ENCODE data around the gene ADAM22. TPM values are rescaled to one million over a fixed set of nuclear protein-coding genes. Genes with fewer than 3 reads are reported as not detected.

Gene ADAM22
- total RNA-seq, 1 donor = 1.3 TPM

- peak; percentile 50 for TF ChIP-seq CTCF (IDR thresholded peaks at IDR 0.05; ENCODE audit: insufficient read depth, low read depth, low read length)
- peak; percentile 53 for DNase-seq (ENCODE audit: low read depth)
- H3K4me3 ChIP-seq (ENCODE audit: low read depth, low read length) = no peak overlapping the region
Observed at GRCh38 chr7:88111140-88111743, 177.2 kb downstream of the ADAM22 start.

GRCh38 chr7:88111954-88112471 lies 178.0 kb downstream of the ADAM22 start:
- no peak overlapping the region for H3K4me3 ChIP-seq (ENCODE audit: low read depth, low read length)
- DNase-seq (ENCODE audit: low read depth) = no peak
- TF ChIP-seq CTCF (IDR thresholded peaks at IDR 0.05; ENCODE audit: insufficient read depth, low read depth, low read length) = no peak

- no peak for TF ChIP-seq CTCF (IDR thresholded peaks at IDR 0.05; ENCODE audit: insufficient read depth, low read depth, low read length)
- DNase-seq (ENCODE audit: low read depth) = no peak
- H3K4me3 ChIP-seq (ENCODE audit: low read depth, low read length) = no peak overlapping the region
Observed at GRCh38 chr7:88115258-88115796, 181.3 kb downstream of the ADAM22 start.

- TF ChIP-seq CTCF (IDR thresholded peaks at IDR 0.05; ENCODE audit: insufficient read depth, low read depth, low read length) = no peak
- no peak for DNase-seq (ENCODE audit: low read depth)
- no peak overlapping the region for H3K4me3 ChIP-seq (ENCODE audit: low read depth, low read length)
Observed at GRCh38 chr7:88115816-88116215, 181.8 kb downstream of the ADAM22 start.

- TF ChIP-seq CTCF (IDR thresholded peaks at IDR 0.05; ENCODE audit: insufficient read depth, low read depth, low read length) = no peak
- H3K4me3 ChIP-seq (ENCODE audit: low read depth, low read length) = no peak overlapping the region
- no peak for DNase-seq (ENCODE audit: low read depth)
Observed at GRCh38 chr7:88116235-88116795, 182.3 kb downstream of the ADAM22 start.

- DNase-seq (ENCODE audit: low read depth) = no peak
Observed at GRCh38 chr7:88117325-88117724, 183.3 kb downstream of the ADAM22 start.

More at GRCh38 chr7:88117325-88117724, 183.3 kb downstream of the ADAM22 start:
- no peak for TF ChIP-seq CTCF (IDR thresholded peaks at IDR 0.05; ENCODE audit: insufficient read depth, low read depth, low read length)
- H3K4me3 ChIP-seq (ENCODE audit: low read depth, low read length) = no peak overlapping the region
